GM12878 (cell line): ENCODE results near the gene ASIC1. TPM values are rescaled to one million over a fixed set of nuclear protein-coding genes. Genes with fewer than 3 reads are reported as not detected.

ENCODE experiments used
- ATAC-seq: fragments of 200-7000 bp; cut with Tn5 transposase; 3 replicates; pipeline ENCODE4 v1.9.1; 2020; ENCODE audit warnings: mild to moderate bottlenecking, moderate library complexity
- BruUV-seq: library from RNA; stranded (reverse); fragments of 400-500 nt; replicated peaks from 2 replicates; lab custom pipeline; 2021; lab: Mats Ljungman, UMichigan
- CTCF ChIA-PET: fragments of 300-600 bp; sonication (Branson Sonifier 250); formaldehyde crosslinking; extraction: SDS; loops from one replicate; lab custom pipeline; 2021; ENCODE audit warnings: inconsistent platforms; lab: Yijun Ruan, JAX
- POLR2A ChIA-PET: fragments of 350-600 bp; formaldehyde crosslinking; extraction: SDS; loops from one replicate; lab custom pipeline; 2021; ENCODE audit warnings: inconsistent platforms; lab: Charles Lee
- RAD21 ChIA-PET: fragments of 300-600 bp; sonication (Branson Sonifier 250); formaldehyde crosslinking; loops from one replicate; lab custom pipeline; 2023; ENCODE audit warnings: antibody characterized with exemption; ENCODE audit not compliant: unreplicated experiment; lab: Charles Lee
- SMC1A ChIA-PET: fragments of 300-600 bp; sonication (Branson Sonifier 250); formaldehyde crosslinking; loops from one replicate; lab custom pipeline; 2023; ENCODE audit not compliant: unreplicated experiment, uncharacterized antibody; lab: Charles Lee
- DNase-seq: peaks from one replicate; pipeline ENCODE4 v3.0.0-alpha.2; 2011; ENCODE audit warnings: low read depth, low spot score
- FAIRE-seq: peaks from 3 replicates; lab custom pipeline; 2011; peaks lifted over from hg19 to GRCh38; lab: Jason Lieb, UNC
- H2AFZ ChIP-seq: 2 replicates; pipeline ENCODE4 v1.6.0; 2011; ENCODE audit warnings: low read depth, low read length, control low read depth; ENCODE audit not compliant: control insufficient read depth
- H3K27ac ChIP-seq: 2 replicates; pipeline ENCODE4 v1.5.1; 2011; ENCODE audit warnings: control low read depth; ENCODE audit not compliant: control insufficient read depth, insufficient read depth
- H3K27me3 ChIP-seq, 2 experiments: replicated peaks in 1 of 2; 2 replicates each; pipeline versions ENCODE4 v1.6.0 to v1.6.1; 2011; ENCODE audit warnings: low read length in 1 of 2; ENCODE audit not compliant: control insufficient read depth in 2 of 2, insufficient read depth in 2 of 2
- H3K36me3 ChIP-seq, 2 experiments: 2 replicates each; pipeline ENCODE4 v1.5.1; 2011; ENCODE audit warnings: low read length in 1 of 2; ENCODE audit not compliant: control insufficient read depth in 2 of 2, insufficient read depth in 2 of 2
- H3K4me1 ChIP-seq: 2 replicates; pipeline ENCODE4 v1.6.1; 2011; ENCODE audit warnings: mild to moderate bottlenecking, low read length, moderate library complexity, mixed read lengths; ENCODE audit not compliant: control insufficient read depth, insufficient read depth
- H3K4me2 ChIP-seq: 2 replicates; pipeline ENCODE4 v1.6.0; 2011; ENCODE audit warnings: control low read depth; ENCODE audit not compliant: control insufficient read depth, insufficient read depth
- H3K4me3 ChIP-seq: fragments of 200-600 bp; sonication (generic); 2 replicates; pipeline ENCODE4 v1.5.1; 2016
- H3K79me2 ChIP-seq: 2 replicates; pipeline ENCODE4 v1.6.0; 2011; ENCODE audit warnings: low read length; ENCODE audit not compliant: control insufficient read depth, insufficient read depth
- H3K9ac ChIP-seq: 2 replicates; pipeline ENCODE4 v1.8.0; 2011; ENCODE audit warnings: low read length, control low read depth, mixed read lengths; ENCODE audit not compliant: control insufficient read depth, insufficient read depth
- H3K9me3 ChIP-seq: replicated peaks from 3 replicates; pipeline ENCODE4 v1.5.1; 2011; ENCODE audit warnings: mild to moderate bottlenecking, low read length; ENCODE audit not compliant: control insufficient read depth, insufficient read depth
- H4K20me1 ChIP-seq: 2 replicates; pipeline ENCODE4 v1.6.0; 2011; ENCODE audit not compliant: control insufficient read depth, insufficient read depth
- MYC ChIP-seq: IDR thresholded peaks from 2 replicates; pipeline ENCODE4 v1.6.1; 2011; ENCODE audit warnings: mild to moderate bottlenecking, low read length, moderate library complexity, inconsistent platforms; ENCODE audit not compliant: insufficient read depth, insufficient replicate concordance, insufficient read length, severe bottlenecking
- NR2C2 ChIP-seq: IDR thresholded peaks from 2 replicates; pipeline ENCODE4 v1.6.1; 2011; ENCODE audit warnings: borderline replicate concordance, low read depth; ENCODE audit not compliant: control insufficient read depth, insufficient read length
- RELA ChIP-seq: fragments of 450-650 bp; IDR thresholded peaks from 2 replicates; pipeline ENCODE4 v1.8.0; 2014; ENCODE audit warnings: borderline replicate concordance; ENCODE audit not compliant: partially characterized antibody
- SREBF2 ChIP-seq: IDR thresholded peaks from 2 replicates; pipeline ENCODE4 v1.6.1; 2012; ENCODE audit warnings: mild to moderate bottlenecking, low read length
- YBX1 ChIP-seq: fragments of 450-650 bp; IDR thresholded peaks from 2 replicates; pipeline ENCODE4 v1.6.1; 2016; ENCODE audit warnings: antibody characterized with exemption
- ZNF217 ChIP-seq: fragments of 450-650 bp; IDR thresholded peaks from 2 replicates; pipeline ENCODE4 v1.6.1; 2017; ENCODE audit warnings: antibody characterized with exemption, mild to moderate bottlenecking
- ZNF622 ChIP-seq: fragments of 450-650 bp; IDR thresholded peaks from 2 replicates; pipeline ENCODE4 v1.6.1; 2017; ENCODE audit warnings: mild to moderate bottlenecking, inconsistent platforms
- WGBS: methylation state at CpG from one replicate; pipeline ENCODE4 v1.1.6; 2016; ENCODE audit warnings: low lambda C conversion rate; ENCODE audit not compliant: insufficient replicate concordance, insufficient coverage; ENCODE audit errors: missing lambda C conversion rate; 5-methylcytosine and 5-hydroxymethylcytosine counted together
- in situ Hi-C: fragments of 300-500 bp; cut with MboI; formaldehyde crosslinking; loops from 9 replicates; pipeline ENCODE4 v1.14.3; 2018; ENCODE audit warnings: mixed read lengths
- intact Hi-C: fragments of 100-400 bp; cut with micrococcal nuclease; formaldehyde crosslinking; loops from one replicate; pipeline ENCODE4 v1.14.2; 2022; ENCODE audit not compliant: unreplicated experiment
- polyA plus RNA-seq, 11 experiments: library from polyadenylated mRNA; depleted of rRNA in 4 of 11; unstranded in 6 of 11; stranded (reverse) in 5 of 11; fragments of >200 nt; fragmentation: Nextera tagmentation in 4 of 11; fragmentation: Illumina TruSeq in 1 of 11; extraction: Ambion mirVana in 4 of 11; extraction: Trizol in 1 of 11; gene quantifications; 1 replicate in 1 of 11; 2 replicates in 10 of 11; pipeline versions ENCODE4 v1.2.1 to v1.2.3, GENCODE V29; 2011 to 2016; ENCODE audit warnings: inconsistent platforms in 2 of 11, missing spikeins in 2 of 11, low read depth in 1 of 11
- total RNA-seq, 4 experiments: library from RNA; depleted of rRNA in 3 of 4; stranded (reverse); fragments of >200 nt in 3 of 4; fragmentation: Illumina TruSeq in 1 of 4; extraction: Trizol in 1 of 4; gene quantifications; 2 replicates each; pipeline versions ENCODE4 v1.2.1 to v1.2.3, GENCODE V29; 2013 to 2021
- TF ChIP-seq, protein P1 (sequence below): IDR thresholded peaks from 2 replicates; pipeline ENCODE4 v1.6.1; 2012; ENCODE audit warnings: low read length, inconsistent platforms
- TF ChIP-seq, protein P2 (sequence below): IDR thresholded peaks from 2 replicates; pipeline ENCODE4 v1.6.1; 2012; ENCODE audit warnings: improper control_type of control experiment, low read depth, low read length; ENCODE audit not compliant: insufficient replicate concordance

The ASIC1 gene
- total and polyA plus RNA-seq, 10 of the 15 experiments (the other 5 are each of a cell fraction or from before 2014, with no cell fraction given) = 0.02 to 0.28 (median 0.21) TPM; not detected in 4

DNA sequence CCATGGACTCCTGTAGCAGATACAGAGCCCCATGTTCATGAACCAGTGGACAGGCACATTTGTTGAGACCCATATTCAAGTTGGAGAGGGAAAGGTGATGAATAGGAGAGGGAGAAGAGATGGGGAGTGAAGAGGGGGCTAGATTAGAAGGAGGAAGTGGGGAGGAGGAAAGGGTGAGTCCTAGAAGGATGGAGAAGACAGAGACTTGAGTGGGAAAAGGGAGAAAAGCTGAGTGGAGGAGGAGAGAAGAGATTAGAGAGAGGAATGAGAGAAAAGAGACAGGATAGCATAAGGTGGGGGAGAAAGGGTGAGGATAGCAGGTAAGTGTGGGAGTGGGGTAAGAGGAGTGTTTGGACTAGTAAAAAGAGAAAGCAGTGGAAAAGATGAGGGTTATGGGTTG, 4.9 kb upstream of the ASIC1 start:
- in situ Hi-C loops (no loop called here), intact Hi-C loops (loop anchor here (10.0 kb wide), 1 partner anchor 188 kb away; no protein-coding TSS in a partner anchor)
- H3K4me3 ChIP-seq = no peak overlapping the region
- CTCF ChIA-PET = interaction anchor here (4.6 to 5.0 kb wide), 2 partner anchors 13 to 86 kb away, joined by 39 to 73 read pairs; no protein-coding TSS in a partner anchor
- no peak for DNase-seq
- POLR2A ChIA-PET = interaction anchor here (0.5 kb wide), 1 partner anchor 380 kb away, joined by 4 read pairs; no protein-coding TSS in a partner anchor
- RAD21 ChIA-PET = no interaction called here
- SMC1A ChIA-PET = interaction anchor here (1.8 kb wide), 1 partner anchor 16 kb away, joined by 4 read pairs; no protein-coding TSS in a partner anchor
- ATAC-seq = no peak
- no peak for FAIRE-seq
- H3K4me1 ChIP-seq = 0 out of 2 replicates have a peak, but pooled peaks cover 4% of the 10 kb centered on the region
- H3K27me3 ChIP-seq = peaks cover 12 to 17% of the 10 kb centered on the region in 2 experiments; a peak in 3 of 4 replicates
- no peak overlapping the region for H3K27ac ChIP-seq
- no peak overlapping the region for H3K9ac ChIP-seq
- TF ChIP-seq, protein P1, sequence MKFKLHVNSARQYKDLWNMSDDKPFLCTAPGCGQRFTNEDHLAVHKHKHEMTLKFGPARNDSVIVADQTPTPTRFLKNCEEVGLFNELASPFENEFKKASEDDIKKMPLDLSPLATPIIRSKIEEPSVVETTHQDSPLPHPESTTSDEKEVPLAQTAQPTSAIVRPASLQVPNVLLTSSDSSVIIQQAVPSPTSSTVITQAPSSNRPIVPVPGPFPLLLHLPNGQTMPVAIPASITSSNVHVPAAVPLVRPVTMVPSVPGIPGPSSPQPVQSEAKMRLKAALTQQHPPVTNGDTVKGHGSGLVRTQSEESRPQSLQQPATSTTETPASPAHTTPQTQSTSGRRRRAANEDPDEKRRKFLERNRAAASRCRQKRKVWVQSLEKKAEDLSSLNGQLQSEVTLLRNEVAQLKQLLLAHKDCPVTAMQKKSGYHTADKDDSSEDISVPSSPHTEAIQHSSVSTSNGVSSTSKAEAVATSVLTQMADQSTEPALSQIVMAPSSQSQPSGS = no peak
- TF ChIP-seq MYC (no peak), YBX1 (no peak), NR2C2 (no peak)
- no peaks in the 10 kb centered on the region for H3K36me3 ChIP-seq
- no peaks in the 10 kb centered on the region for H3K9me3 ChIP-seq
- no peak overlapping the region for H3K4me2 ChIP-seq
- no peak overlapping the region for H2AFZ ChIP-seq
- H3K79me2 ChIP-seq = no peaks in the 10 kb centered on the region
- no peaks in the 10 kb centered on the region for H4K20me1 ChIP-seq
- BruUV-seq = no TSS peak

DNA sequence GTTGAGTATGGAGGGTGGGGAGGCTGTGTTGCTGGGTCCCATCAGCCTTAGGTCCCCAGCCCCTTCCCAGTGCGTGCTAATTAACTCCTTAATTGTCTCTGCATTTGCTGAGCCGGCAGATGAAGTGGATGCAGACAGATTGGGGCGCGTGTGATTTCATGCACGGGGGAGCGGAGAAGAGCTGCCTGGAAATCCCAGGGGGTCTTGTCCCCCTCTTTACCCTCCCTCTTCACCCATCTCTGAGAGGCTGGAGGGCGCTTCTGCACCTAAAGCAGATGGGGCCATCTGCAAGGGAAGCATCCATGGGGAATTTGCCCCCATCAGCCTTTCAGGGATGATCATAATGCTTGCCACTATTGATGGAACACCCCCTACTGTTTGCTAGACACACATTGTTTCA, 4.4 kb upstream of the ASIC1 start:
- Histone ChIP-seq H3K4me2 (no peak overlapping the region), H3K27me3 (peaks cover 12 to 17% of the 10 kb centered on the region in 2 experiments; a peak in 3 of 4 replicates), H3K27ac (no peak overlapping the region), H3K4me3 (no peak overlapping the region), H3K9me3 (no peaks in the 10 kb centered on the region), H3K9ac (no peak overlapping the region), H4K20me1 (no peaks in the 10 kb centered on the region), H3K79me2 (no peaks in the 10 kb centered on the region), H3K4me1 (0 out of 2 replicates have a peak, but pooled peaks cover 4% of the 10 kb centered on the region), H3K36me3 (no peaks in the 10 kb centered on the region)
- SMC1A ChIA-PET = interaction anchor here (1.8 kb wide), 1 partner anchor 16 kb away, joined by 4 read pairs; no protein-coding TSS in a partner anchor
- no TSS peak for BruUV-seq
- POLR2A ChIA-PET = interaction anchor here (0.5 kb wide), 1 partner anchor 380 kb away, joined by 4 read pairs; no protein-coding TSS in a partner anchor
- intact Hi-C loops = loop anchor here (10.0 kb wide), 1 partner anchor 188 kb away; no protein-coding TSS in a partner anchor
- CTCF ChIA-PET = interaction anchor here (0.6 to 5.0 kb wide), 4 partner anchors 13 to 87 kb away, joined by 4 to 73 read pairs (median 40); partner anchors contain the start of gene RACGAP1
- RAD21 ChIA-PET = no interaction called here
- FAIRE-seq (no peak), DNase-seq (no peak)
- WGBS = 64% methylated on average over 7 of the region's 7 CpGs
- in situ Hi-C loops = no loop called here
- TF ChIP-seq ZNF622 (no peak), MYC (no peak), RELA (no peak), SREBF2 (no peak), ZNF217 (no peak)
- TF ChIP-seq, protein P2, sequence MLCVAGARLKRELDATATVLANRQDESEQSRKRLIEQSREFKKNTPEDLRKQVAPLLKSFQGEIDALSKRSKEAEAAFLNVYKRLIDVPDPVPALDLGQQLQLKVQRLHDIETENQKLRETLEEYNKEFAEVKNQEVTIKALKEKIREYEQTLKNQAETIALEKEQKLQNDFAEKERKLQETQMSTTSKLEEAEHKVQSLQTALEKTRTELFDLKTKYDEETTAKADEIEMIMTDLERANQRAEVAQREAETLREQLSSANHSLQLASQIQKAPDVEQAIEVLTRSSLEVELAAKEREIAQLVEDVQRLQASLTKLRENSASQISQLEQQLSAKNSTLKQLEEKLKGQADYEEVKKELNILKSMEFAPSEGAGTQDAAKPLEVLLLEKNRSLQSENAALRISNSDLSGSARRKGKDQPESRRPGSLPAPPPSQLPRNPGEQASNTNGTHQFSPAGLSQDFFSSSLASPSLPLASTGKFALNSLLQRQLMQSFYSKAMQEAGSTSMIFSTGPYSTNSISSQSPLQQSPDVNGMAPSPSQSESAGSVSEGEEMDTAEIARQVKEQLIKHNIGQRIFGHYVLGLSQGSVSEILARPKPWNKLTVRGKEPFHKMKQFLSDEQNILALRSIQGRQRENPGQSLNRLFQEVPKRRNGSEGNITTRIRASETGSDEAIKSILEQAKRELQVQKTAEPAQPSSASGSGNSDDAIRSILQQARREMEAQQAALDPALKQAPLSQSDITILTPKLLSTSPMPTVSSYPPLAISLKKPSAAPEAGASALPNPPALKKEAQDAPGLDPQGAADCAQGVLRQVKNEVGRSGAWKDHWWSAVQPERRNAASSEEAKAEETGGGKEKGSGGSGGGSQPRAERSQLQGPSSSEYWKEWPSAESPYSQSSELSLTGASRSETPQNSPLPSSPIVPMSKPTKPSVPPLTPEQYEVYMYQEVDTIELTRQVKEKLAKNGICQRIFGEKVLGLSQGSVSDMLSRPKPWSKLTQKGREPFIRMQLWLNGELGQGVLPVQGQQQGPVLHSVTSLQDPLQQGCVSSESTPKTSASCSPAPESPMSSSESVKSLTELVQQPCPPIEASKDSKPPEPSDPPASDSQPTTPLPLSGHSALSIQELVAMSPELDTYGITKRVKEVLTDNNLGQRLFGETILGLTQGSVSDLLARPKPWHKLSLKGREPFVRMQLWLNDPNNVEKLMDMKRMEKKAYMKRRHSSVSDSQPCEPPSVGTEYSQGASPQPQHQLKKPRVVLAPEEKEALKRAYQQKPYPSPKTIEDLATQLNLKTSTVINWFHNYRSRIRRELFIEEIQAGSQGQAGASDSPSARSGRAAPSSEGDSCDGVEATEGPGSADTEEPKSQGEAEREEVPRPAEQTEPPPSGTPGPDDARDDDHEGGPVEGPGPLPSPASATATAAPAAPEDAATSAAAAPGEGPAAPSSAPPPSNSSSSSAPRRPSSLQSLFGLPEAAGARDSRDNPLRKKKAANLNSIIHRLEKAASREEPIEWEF = no peak
- TF ChIP-seq, all 136 proteins: peak for 0
- ATAC-seq = no peak
- H2AFZ ChIP-seq = no peak overlapping the region
